DOHH2 (cell line): ENCODE measurements around the gene UBAP1L.

Experiments used
- H3F3A ChIP-seq: fragments of 200-600 bp; sonication (generic), shearing (Covaris generic); 2 replicates; pipeline ENCODE4 v1.6.0; 2016; ENCODE audit warnings: antibody characterized with exemption, mild to moderate bottlenecking; ENCODE audit not compliant: control insufficient read depth, insufficient read depth
- H3K27ac ChIP-seq: fragments of 200-600 bp; sonication (generic); 2 replicates; pipeline ENCODE4 v1.5.1; 2014; ENCODE audit warnings: low read depth, mild to moderate bottlenecking, low read length, moderate library complexity
- H3K27me3 ChIP-seq: fragments of 200-600 bp; sonication (generic); 2 replicates; pipeline ENCODE4 v1.6.1; 2014; ENCODE audit warnings: mild to moderate bottlenecking, low read length, mixed read lengths; ENCODE audit not compliant: control insufficient read depth
- H3K36me3 ChIP-seq: fragments of 200-600 bp; sonication (generic); 2 replicates; pipeline ENCODE4 v1.6.1; 2014; ENCODE audit warnings: mild to moderate bottlenecking, low read length, moderate library complexity, mixed read lengths; ENCODE audit not compliant: control insufficient read depth
- H3K4me1 ChIP-seq: fragments of 200-600 bp; sonication (generic); 2 replicates; pipeline ENCODE4 v1.6.1; 2014; ENCODE audit warnings: mild to moderate bottlenecking, low read length, mixed read lengths; ENCODE audit not compliant: control insufficient read depth
- H3K4me2 ChIP-seq: fragments of 200-600 bp; sonication (generic); 2 replicates; pipeline ENCODE4 v1.6.0; 2014; ENCODE audit warnings: mild to moderate bottlenecking, low read length, moderate library complexity
- H3K4me3 ChIP-seq: fragments of 200-600 bp; sonication (generic); 2 replicates; pipeline ENCODE4 v1.5.1; 2014; ENCODE audit warnings: mild to moderate bottlenecking, low read length, mixed read lengths
- H3K79me2 ChIP-seq: fragments of 200-600 bp; sonication (generic); 2 replicates; pipeline ENCODE4 v1.6.1; 2014; ENCODE audit warnings: mild to moderate bottlenecking, low read length, mixed read lengths; ENCODE audit not compliant: control insufficient read depth
- H3K9me2 ChIP-seq: fragments of 200-600 bp; sonication (generic); replicated peaks from 2 replicates; pipeline ENCODE4 v1.6.1; 2014; ENCODE audit warnings: mild to moderate bottlenecking, low read length, mixed read lengths; ENCODE audit not compliant: control insufficient read depth
- H3K9me3 ChIP-seq: fragments of 200-600 bp; sonication (generic); 2 replicates; pipeline ENCODE4 v1.6.1; 2014; ENCODE audit warnings: antibody characterized with exemption, low read length, mixed read lengths; ENCODE audit not compliant: control insufficient read depth, insufficient read depth
- H4K20me1 ChIP-seq: fragments of 200-600 bp; sonication (generic); 2 replicates; pipeline ENCODE4 v1.6.0; 2014; ENCODE audit warnings: low read depth, mild to moderate bottlenecking, antibody characterized with exemption, low read length, moderate library complexity; ENCODE audit not compliant: control insufficient read depth, insufficient read depth
- EZH2phosphoT487 ChIP-seq: fragments of 200-600 bp; sonication (generic); IDR thresholded peaks from 2 replicates; pipeline ENCODE4 v1.6.1; 2017; ENCODE audit warnings: borderline replicate concordance, mild to moderate bottlenecking, antibody characterized with exemption, low read length, moderate library complexity, mixed read lengths
- TF ChIP-seq, protein P1 (sequence below): fragments of 200-600 bp; sonication (generic); IDR thresholded peaks from one replicate; pipeline ENCODE4 v1.5.1; 2014; ENCODE audit warnings: antibody characterized with exemption, mild to moderate bottlenecking, low read depth, low read length; ENCODE audit not compliant: poor library complexity, severe bottlenecking

UBAP1L gene

DNA sequence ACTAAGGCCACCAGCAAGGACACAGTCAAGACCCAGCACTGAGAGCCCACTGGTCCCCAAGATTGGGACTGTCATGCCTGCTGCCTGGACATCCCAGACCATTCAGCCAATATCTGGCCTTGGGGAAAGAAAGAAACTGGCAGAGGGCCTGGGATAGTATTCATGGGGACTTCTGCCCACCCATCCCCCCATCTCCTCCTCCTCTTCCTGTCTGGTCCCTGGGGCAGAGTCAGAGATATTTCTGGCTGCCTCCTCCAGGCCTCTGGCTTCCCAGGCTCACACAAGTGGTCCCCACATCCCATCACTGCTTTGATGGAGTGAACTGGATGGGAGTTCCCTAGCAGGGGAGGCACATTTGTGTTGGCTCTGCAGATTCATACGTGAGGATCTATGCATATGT lies 43.0 kb downstream of the UBAP1L start:
- H3K27me3 ChIP-seq, result peaks cover under 1% of the 10 kb centered on the region; the same call in 1 of the 2 replicates
- H3K4me2 ChIP-seq, result peak overlapping the region; percentile 22
- H3K79me2 ChIP-seq, result no peaks in the 10 kb centered on the region
- H3K9me2 ChIP-seq, result no peaks in the 10 kb centered on the region
- no peaks in the 10 kb centered on the region for H3K36me3 ChIP-seq
- H3K4me1 ChIP-seq, result peaks cover 11% of the 10 kb centered on the region
- H3K27ac ChIP-seq, result no peak overlapping the region
- TF ChIP-seq, protein P1, sequence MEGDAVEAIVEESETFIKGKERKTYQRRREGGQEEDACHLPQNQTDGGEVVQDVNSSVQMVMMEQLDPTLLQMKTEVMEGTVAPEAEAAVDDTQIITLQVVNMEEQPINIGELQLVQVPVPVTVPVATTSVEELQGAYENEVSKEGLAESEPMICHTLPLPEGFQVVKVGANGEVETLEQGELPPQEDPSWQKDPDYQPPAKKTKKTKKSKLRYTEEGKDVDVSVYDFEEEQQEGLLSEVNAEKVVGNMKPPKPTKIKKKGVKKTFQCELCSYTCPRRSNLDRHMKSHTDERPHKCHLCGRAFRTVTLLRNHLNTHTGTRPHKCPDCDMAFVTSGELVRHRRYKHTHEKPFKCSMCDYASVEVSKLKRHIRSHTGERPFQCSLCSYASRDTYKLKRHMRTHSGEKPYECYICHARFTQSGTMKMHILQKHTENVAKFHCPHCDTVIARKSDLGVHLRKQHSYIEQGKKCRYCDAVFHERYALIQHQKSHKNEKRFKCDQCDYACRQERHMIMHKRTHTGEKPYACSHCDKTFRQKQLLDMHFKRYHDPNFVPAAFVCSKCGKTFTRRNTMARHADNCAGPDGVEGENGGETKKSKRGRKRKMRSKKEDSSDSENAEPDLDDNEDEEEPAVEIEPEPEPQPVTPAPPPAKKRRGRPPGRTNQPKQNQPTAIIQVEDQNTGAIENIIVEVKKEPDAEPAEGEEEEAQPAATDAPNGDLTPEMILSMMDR, result no peak
- TF ChIP-seq EZH2phosphoT487, result no peak
- H3F3A ChIP-seq, result no peaks in the 10 kb centered on the region
- H3K9me3 ChIP-seq, result no peaks in the 10 kb centered on the region
- no peaks in the 10 kb centered on the region for H4K20me1 ChIP-seq
- H3K4me3 ChIP-seq, result no peak overlapping the region

DNA sequence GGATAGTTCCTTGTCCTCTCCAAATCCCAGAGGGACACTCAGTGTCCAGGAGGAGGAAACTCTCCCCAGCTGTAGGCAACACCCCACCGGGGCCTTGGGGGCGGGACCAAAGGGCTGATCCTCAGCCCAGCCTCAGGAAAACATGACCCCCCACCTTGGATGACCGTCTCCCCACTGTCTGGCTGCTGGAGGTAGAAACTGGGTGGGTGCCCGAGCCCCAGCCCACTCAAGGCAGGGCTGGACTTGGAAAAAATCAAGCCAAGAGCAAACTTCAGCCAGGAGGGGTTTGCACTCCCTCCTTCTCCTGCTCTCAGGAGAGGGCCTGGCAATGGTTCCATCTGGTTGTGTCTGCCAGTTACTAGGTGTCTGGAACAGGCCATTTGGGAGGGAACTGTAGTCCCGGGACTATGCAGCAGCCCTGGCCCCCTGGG lies 43.6 kb downstream of the UBAP1L start:
- Histone ChIP-seq H3K4me2 (no peak overlapping the region), H3K4me3 (no peak overlapping the region), H4K20me1 (no peaks in the 10 kb centered on the region), H3K9me2 (no peaks in the 10 kb centered on the region), H3K4me1 (peaks cover 11% of the 10 kb centered on the region), H3K36me3 (no peaks in the 10 kb centered on the region), H3K79me2 (no peaks in the 10 kb centered on the region), H3K9me3 (no peaks in the 10 kb centered on the region), H3F3A (no peaks in the 10 kb centered on the region), H3K27ac (no peak overlapping the region), H3K27me3 (peaks cover 2% of the 10 kb centered on the region; the same call in 1 of the 2 replicates)
- TF ChIP-seq EZH2phosphoT487, result no peak
- TF ChIP-seq, protein P1, result no peak

DNA sequence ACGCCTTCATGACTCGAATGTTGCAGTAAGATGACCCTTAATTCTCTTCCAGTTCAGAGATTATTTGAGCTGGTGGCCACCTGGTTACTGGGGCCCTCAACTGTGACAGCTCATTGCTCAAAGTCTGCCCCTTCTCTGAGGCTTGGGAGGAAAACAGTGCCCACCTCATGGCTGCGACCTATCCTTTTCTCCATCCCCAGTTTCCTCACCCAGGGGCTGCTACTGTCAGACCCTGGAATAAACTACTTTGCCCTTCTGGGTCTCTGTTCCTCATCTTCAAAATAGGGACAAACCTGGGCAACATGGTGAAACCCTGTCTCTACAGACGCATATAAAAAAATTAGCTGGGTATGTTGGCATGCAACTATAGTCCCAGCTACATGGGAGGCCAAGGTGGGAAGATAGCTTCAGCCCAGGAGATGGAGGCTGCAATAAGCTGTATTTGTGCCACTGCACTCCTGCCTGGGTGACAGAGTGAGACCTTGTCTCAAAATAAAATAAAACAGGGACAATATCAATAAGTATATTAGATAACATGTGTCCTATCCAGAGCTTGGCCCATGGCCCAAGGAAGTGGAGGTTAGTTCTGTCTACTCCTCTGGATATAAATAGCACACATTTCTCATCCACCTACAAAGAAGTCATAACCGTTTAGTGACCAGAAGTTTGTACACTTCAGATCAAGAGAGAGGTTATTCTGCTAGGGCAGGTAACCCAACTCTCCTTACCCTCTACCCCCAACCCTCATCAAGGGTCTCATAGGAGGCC lies 45.0 kb downstream of the UBAP1L start:
- Histone ChIP-seq H3K36me3 (no peaks in the 10 kb centered on the region), H3K9me3 (no peaks in the 10 kb centered on the region), H3K27ac (no peak overlapping the region), H4K20me1 (no peaks in the 10 kb centered on the region), H3K4me1 (peaks cover 11% of the 10 kb centered on the region), H3K4me3 (no peak overlapping the region), H3K4me2 (no peak overlapping the region), H3F3A (no peaks in the 10 kb centered on the region), H3K79me2 (no peaks in the 10 kb centered on the region), H3K9me2 (no peaks in the 10 kb centered on the region), H3K27me3 (peaks cover 12% of the 10 kb centered on the region)
- TF ChIP-seq EZH2phosphoT487, result no peak
- TF ChIP-seq, protein P1, result no peak
